ENCODE results near the gene MAT2A. TPM values are rescaled to one million over a fixed set of nuclear protein-coding genes. Genes with fewer than 3 reads are reported as not detected.

MAT2A gene
- total and polyA plus RNA-seq, 9 of the 15 experiments (the other 6 are each of a cell fraction or from before 2014, with no cell fraction given) = 130 to 1,027 (median 240) TPM

- no peaks in the 10 kb centered on the region for H3K27me3 ChIP-seq (ENCODE audit: control insufficient read depth in 2 of 2, insufficient read depth in 2 of 2, low read length in 2 of 2)
- FAIRE-seq = no peak
- H3K36me3 ChIP-seq (ENCODE audit: control insufficient read depth, insufficient read depth, low read length) = no peaks in the 10 kb centered on the region
- H3K4me2 ChIP-seq (ENCODE audit: insufficient read depth, low read length) = no peak overlapping the region
- no peaks in the 10 kb centered on the region for H4K20me1 ChIP-seq (replicated peaks; ENCODE audit: control insufficient read depth, insufficient read depth, low read length)
- intact Hi-C loops (cut with micrococcal nuclease) = no loop called here
- 0 out of 4 replicates have a peak overlapping the region, but pooled peaks of 1 of the 2 experiments have one; percentile 21 for H3K9ac ChIP-seq (ENCODE audit: insufficient read depth in 1 of 2, low read depth in 2 of 2, low read length in 2 of 2)
- H3K9me1 ChIP-seq (ENCODE audit: control insufficient read depth, insufficient read depth, low read length) = no peaks in the 10 kb centered on the region
- in situ Hi-C loops (cut with MboI) = no loop called here
- H3K27ac ChIP-seq (ENCODE audit: extremely low read depth, low read depth, low read length) = no peak overlapping the region
- ATAC-seq = no peak
- no peaks in the 10 kb centered on the region for H3K9me3 ChIP-seq (replicated peaks; ENCODE audit: control insufficient read depth, insufficient read depth, low read depth, low read length)
- POLR2A ChIA-PET = interaction anchor here (0.6 to 2.4 kb wide), 8 partner anchors 9 to 93 kb away, joined by 3 to 17 read pairs (median 3); partner anchors contain the start of gene MAT2A
- CTCF ChIA-PET (ENCODE audit: low intra/inter-chr PET ratio) = no interaction called here
- H2AFZ ChIP-seq (ENCODE audit: low read depth, low read length) = no peak overlapping the region
- H3K4me3 ChIP-seq = no peak overlapping the region
- WGBS (ENCODE audit: insufficient coverage, low coverage, missing lambda C conversion rate) = 63% methylated on average over 6 of the region's 7 CpGs
- H3K79me2 ChIP-seq (ENCODE audit: control insufficient read depth, insufficient read depth, low read length) = no peaks in the 10 kb centered on the region
- DNase-seq (ENCODE audit: extremely low read depth in 1 of 4, low spot score in 3 of 4) = no peak
- H3K4me1 ChIP-seq (replicated peaks in 1 of 2; ENCODE audit: control insufficient read depth in 2 of 2, insufficient read depth in 2 of 2, low read length in 2 of 2) = peaks cover 23 to 27% of the 10 kb centered on the region in 2 experiments
- BruUV-seq (replicated peaks) = no TSS peak
- no peak for TF ChIP-seq E2F6 (IDR thresholded peaks at IDR 0.05; ENCODE audit: borderline replicate concordance in 1 of 2, extremely low read depth in 1 of 2, insufficient read depth in 1 of 2, insufficient read length in 1 of 2, low read depth in 1 of 2, low read length in 1 of 2, poor library complexity in 1 of 2, severe bottlenecking in 1 of 2)
- TF ChIP-seq BRF2 (IDR thresholded peaks at IDR 0.05; ENCODE audit: borderline replicate concordance, insufficient read depth, insufficient read length) = no peak
- TF ChIP-seq RAD21 (CRISPR knock-in tag; conservative IDR thresholded peaks at IDR 0.05 in 1 of 2, IDR thresholded peaks at IDR 0.05 in 1 of 2) = no peak
- TF ChIP-seq RNF219 (CRISPR knock-in tag; IDR thresholded peaks at IDR 0.05) = no peak
- no peak for TF ChIP-seq TEAD1 (CRISPR knock-in tag; IDR thresholded peaks at IDR 0.05)
- TF ChIP-seq ZNF57 (CRISPR knock-in tag; IDR thresholded peaks at IDR 0.05) = no peak
- TF ChIP-seq CREBBP (IDR thresholded peaks at IDR 0.05; ENCODE audit: low read depth, low read length) = no peak
- no peak for TF ChIP-seq ZNF24 (IDR thresholded peaks at IDR 0.05)
Measured at GRCh38 chr2:85506768-85507181, 32.2 kb upstream of the MAT2A start.

Measured in K562 (cell line).